ENCODE results near the gene LASP1NB.
"Not testable (repeated sequence)": the region's sequence is repeated elsewhere in the genome, so short reads cannot be mapped to it uniquely, and the experiment has no call there.

Gene LASP1NB

DNA sequence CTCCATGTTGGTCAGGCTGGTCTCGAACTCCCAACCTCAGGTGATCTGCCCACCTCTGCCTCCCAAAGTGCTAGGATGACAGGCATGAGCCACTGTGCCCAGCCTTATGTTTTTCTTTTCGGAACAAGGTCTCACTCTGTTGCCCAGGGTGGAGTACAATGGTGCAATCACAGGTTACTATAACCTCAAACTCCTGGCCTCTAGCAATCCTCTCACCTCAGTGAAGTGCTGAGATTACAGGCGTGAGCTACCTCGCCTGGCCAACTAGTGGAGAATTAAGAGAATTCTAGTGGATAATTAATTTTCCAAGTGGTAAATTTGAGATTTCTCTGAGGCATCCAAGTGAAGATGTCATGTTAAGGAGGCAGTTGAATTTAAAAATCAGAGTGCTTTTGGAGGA is 44.7 kb downstream of the LASP1NB start:
- no peak for DNase-seq

DNA sequence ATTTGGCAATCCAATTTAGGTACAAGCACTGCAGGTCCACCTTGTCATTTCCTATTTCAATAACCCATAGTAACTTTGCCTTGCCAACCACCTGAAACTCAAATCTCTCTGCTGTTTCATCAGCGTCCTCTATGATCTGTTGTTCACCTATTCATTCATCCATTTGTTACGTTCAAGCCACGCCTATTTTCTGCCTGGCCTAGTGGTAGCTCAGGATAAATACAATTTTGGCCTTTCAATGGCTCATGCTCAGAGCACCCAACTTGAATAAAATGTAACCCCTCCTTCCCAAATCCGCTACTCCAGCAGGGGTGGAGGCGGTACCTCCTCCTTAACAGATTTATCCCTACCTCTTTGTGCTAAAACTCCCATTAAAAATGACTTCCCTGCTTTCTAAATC is 45.4 kb downstream of the LASP1NB start:
- no peak for DNase-seq

GRCh38 chr17:38976187-38976551 is 50.8 kb downstream of the LASP1NB start:
- DNase-seq: not testable (repeated sequence)

- DNase-seq: no peak
These were observed 52.8 kb downstream of the LASP1NB start for GRCh38 chr17:38978180-38978579.
